GM12865 (cell line): ENCODE data around the gene DENND1A.
A peak's percentile ranks its signal among the peaks of the same experiment; 100 is the strongest.
"Not testable (repeated sequence)": the region's sequence is repeated elsewhere in the genome, so short reads cannot be mapped to it uniquely, and the experiment has no call there.

Experiments
- DNase-seq: peaks from one replicate; pipeline ENCODE4 v3.0.0; 2010; ENCODE audit warnings: low read depth
- H3K4me3 ChIP-seq: 2 replicates; pipeline ENCODE4 v1.5.1; 2011; ENCODE audit warnings: mild to moderate bottlenecking, low read depth, low read length, control low read depth
- CTCF ChIP-seq: IDR thresholded peaks from 2 replicates; pipeline ENCODE4 v1.5.1; 2011; ENCODE audit warnings: low read length, control low read depth, low read depth, inconsistent platforms; ENCODE audit not compliant: insufficient read depth; ENCODE audit errors: missing control alignments

Gene DENND1A

GRCh38 chr9:123914517-123915196, 15.3 kb downstream of the DENND1A start:
- peak; percentile 20 for DNase-seq

GRCh38 chr9:123912167-123912897, 17.6 kb downstream of the DENND1A start:
- TF ChIP-seq CTCF = no peak
- no peak for DNase-seq
- H3K4me3 ChIP-seq = no peak overlapping the region

More at GRCh38 chr9:123914517-123915196, 15.3 kb downstream of the DENND1A start:
- TF ChIP-seq CTCF = no peak
- no peak overlapping the region for H3K4me3 ChIP-seq

- no peak for TF ChIP-seq CTCF
- no peak overlapping the region for H3K4me3 ChIP-seq
- no peak for DNase-seq
These were observed 18.9 kb downstream of the DENND1A start for GRCh38 chr9:123911024-123911423.

- not testable (repeated sequence) for H3K4me3 ChIP-seq, DNase-seq
These were observed 20.7 kb downstream of the DENND1A start for GRCh38 chr9:123909192-123909591.

- not testable (repeated sequence) for H3K4me3 ChIP-seq, DNase-seq
These were observed 26.4 kb downstream of the DENND1A start for GRCh38 chr9:123903550-123903949.

GRCh38 chr9:123894822-123895221, 35.1 kb downstream of the DENND1A start:
- peak; percentile 42 for DNase-seq
- H3K4me3 ChIP-seq = no peak overlapping the region
- TF ChIP-seq CTCF = no peak

GRCh38 chr9:123893831-123894460, 36.0 kb downstream of the DENND1A start:
- DNase-seq = peak; percentile 12
- H3K4me3 ChIP-seq = no peak overlapping the region
- no peak for TF ChIP-seq CTCF
